HG02885 (cell line): ENCODE results near the gene CCDC197.

Source experiments
- ATAC-seq: cut with Tn5 transposase; IDR thresholded peaks from one replicate; pipeline ENCODE4 v1.9.1; 2021; ENCODE audit warnings: mild to moderate bottlenecking; ENCODE audit not compliant: unreplicated experiment, poor library complexity

CCDC197 gene

GRCh38 chr14:93997082-93997481, at the start of gene CCDC197:
Gene CCDC197 (plus strand): TSS chr14:93997301. CDS start chr14:93998132, 831 bp downstream.
- ATAC-seq, result no peak

GRCh38 chr14:93949511-93950075, 47.5 kb upstream of the CCDC197 start:
- no peak for ATAC-seq

GRCh38 chr14:93950948-93951634, 46.0 kb upstream of the CCDC197 start:
- ATAC-seq, result no peak

GRCh38 chr14:93951635-93952540, 45.2 kb upstream of the CCDC197 start:
- no peak for ATAC-seq

GRCh38 chr14:93952829-93953228, 44.3 kb upstream of the CCDC197 start:
- ATAC-seq, result no peak

- ATAC-seq, result no peak
These were observed 43.8 kb upstream of the CCDC197 start for GRCh38 chr14:93953263-93953662.

GRCh38 chr14:93953739-93954515, 43.2 kb upstream of the CCDC197 start:
- ATAC-seq, result no peak

- ATAC-seq, result no peak
These were observed 42.6 kb upstream of the CCDC197 start for GRCh38 chr14:93954516-93954830.

GRCh38 chr14:93954900-93955849, 41.9 kb upstream of the CCDC197 start:
- peak; percentile 38 for ATAC-seq

- ATAC-seq, result no peak
These were observed 41.1 kb upstream of the CCDC197 start for GRCh38 chr14:93955850-93956481.

GRCh38 chr14:93956514-93957332, 40.4 kb upstream of the CCDC197 start:
- no peak for ATAC-seq

GRCh38 chr14:93957333-93957710, 39.8 kb upstream of the CCDC197 start:
- no peak for ATAC-seq

- no peak for ATAC-seq
These were observed 39.1 kb upstream of the CCDC197 start for GRCh38 chr14:93957751-93958566.

- ATAC-seq, result no peak
These were observed 38.4 kb upstream of the CCDC197 start for GRCh38 chr14:93958567-93959238.

- peak; percentile 72 for ATAC-seq
These were observed 37.6 kb upstream of the CCDC197 start for GRCh38 chr14:93959239-93960107.

GRCh38 chr14:93960108-93960475, 37.0 kb upstream of the CCDC197 start:
- ATAC-seq, result no peak
